ENCODE measurements around the gene CFAP58. TPM values are rescaled to one million over a fixed set of nuclear protein-coding genes. Genes with fewer than 3 reads are reported as not detected.

The CFAP58 gene
- total RNA-seq, 1 experiment from 2014 or later, result 0.31 TPM

GRCh38 chr10:104424719-104425118, 71.1 kb downstream of the CFAP58 start:
- H3K27ac ChIP-seq, result no peak overlapping the region
- H3K27me3 ChIP-seq (ENCODE audit: insufficient read depth, low read depth), result peaks cover 10% of the 10 kb centered on the region
- ChIA-PET CTCF (no interaction called here), POLR2A (ENCODE audit: unreplicated experiment) (interaction anchor here (0.6 kb wide), 1 partner anchor 21 kb away, joined by 4 read pairs; no protein-coding TSS in a partner anchor)
- BruUV-seq (replicated peaks), result no TSS peak
- no peaks in the 10 kb centered on the region for H3K36me3 ChIP-seq (ENCODE audit: low read depth)
- no peak for TF ChIP-seq EZH2 (IDR thresholded peaks at IDR 0.05; ENCODE audit: low read depth)
- TF ChIP-seq CTCF (conservative IDR thresholded peaks at IDR 0.05), result no peak
- H3K4me2 ChIP-seq, result no peak overlapping the region
- intact Hi-C loops (cut with micrococcal nuclease; ENCODE audit: unreplicated experiment), result no loop called here
- no peaks in the 10 kb centered on the region for H3K9me2 ChIP-seq (ENCODE audit: insufficient read depth)
- no peak overlapping the region for H3K4me3 ChIP-seq
- no peaks in the 10 kb centered on the region for H3K79me2 ChIP-seq (ENCODE audit: low read depth)
- no peak for DNase-seq
- no peaks in the 10 kb centered on the region for H3K9me3 ChIP-seq (ENCODE audit: insufficient read depth, low read depth)
- H3F3A ChIP-seq (ENCODE audit: insufficient read depth, low read depth), result no peaks in the 10 kb centered on the region
- no peaks in the 10 kb centered on the region for H3K4me1 ChIP-seq (replicated peaks; ENCODE audit: insufficient read depth)
- H4K20me1 ChIP-seq (ENCODE audit: insufficient read depth), result no peaks in the 10 kb centered on the region
- no peak overlapping the region for H2AFZ ChIP-seq

DNA sequence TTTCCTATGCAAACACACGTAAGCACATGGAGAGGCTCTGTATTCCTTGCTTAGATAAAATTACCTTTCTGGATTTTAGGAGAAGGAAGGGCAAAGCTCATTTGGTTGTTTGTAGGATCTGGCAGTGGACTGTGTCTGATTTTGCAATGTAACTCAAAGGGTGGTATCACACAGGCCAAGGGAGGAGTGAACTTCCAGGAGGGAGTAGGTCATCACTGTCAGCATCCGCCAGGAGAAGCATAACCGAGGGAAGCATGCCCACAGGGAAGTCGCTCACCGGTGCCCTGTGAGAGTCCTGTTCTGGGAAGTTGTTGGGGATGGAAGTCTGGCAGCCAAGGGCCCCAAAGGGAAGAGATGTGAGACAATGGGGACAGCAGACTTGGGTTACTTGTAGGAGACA, 74.4 kb downstream of the CFAP58 start:
- ChIA-PET CTCF (no interaction called here), POLR2A (ENCODE audit: unreplicated experiment) (no interaction called here)
- Histone ChIP-seq H3K79me2 (ENCODE audit: low read depth) (no peaks in the 10 kb centered on the region), H3K27me3 (ENCODE audit: insufficient read depth, low read depth) (peaks cover 10% of the 10 kb centered on the region), H3K9me3 (ENCODE audit: insufficient read depth, low read depth) (no peaks in the 10 kb centered on the region), H3K4me1 (replicated peaks; ENCODE audit: insufficient read depth) (no peaks in the 10 kb centered on the region), H3K4me2 (no peak overlapping the region), H4K20me1 (ENCODE audit: insufficient read depth) (no peaks in the 10 kb centered on the region), H2AFZ (no peak overlapping the region), H3K9me2 (ENCODE audit: insufficient read depth) (no peaks in the 10 kb centered on the region), H3K4me3 (no peak overlapping the region), H3K27ac (no peak overlapping the region), H3K36me3 (ENCODE audit: low read depth) (no peaks in the 10 kb centered on the region), H3F3A (ENCODE audit: insufficient read depth, low read depth) (no peaks in the 10 kb centered on the region)
- intact Hi-C loops (cut with micrococcal nuclease; ENCODE audit: unreplicated experiment), result no loop called here
- DNase-seq, result no peak
- no TSS peak for BruUV-seq (replicated peaks)
- TF ChIP-seq EZH2 (IDR thresholded peaks at IDR 0.05; ENCODE audit: low read depth), result no peak
- TF ChIP-seq CTCF (conservative IDR thresholded peaks at IDR 0.05), result no peak

DNA sequence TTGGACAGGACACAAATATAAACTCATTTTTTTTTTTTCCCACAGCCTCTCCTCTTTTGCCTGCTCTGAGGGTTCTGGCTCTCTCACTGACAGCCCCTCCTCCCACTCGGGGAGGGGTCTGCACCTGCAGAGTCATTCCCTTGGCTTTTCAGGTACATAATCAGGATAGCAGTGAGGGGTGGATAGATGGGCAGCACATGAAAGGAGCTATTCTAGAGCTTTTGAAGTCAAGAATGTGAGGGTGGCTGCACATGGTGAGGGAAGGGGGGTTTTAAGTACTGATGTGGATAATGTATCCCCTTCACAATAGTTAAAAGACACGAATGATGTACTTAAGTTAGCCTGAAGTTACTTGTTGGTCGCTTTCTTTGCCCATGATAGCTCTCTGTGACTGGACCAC, 76.2 kb downstream of the CFAP58 start:
- DNase-seq, result no peak
- Histone ChIP-seq H2AFZ (no peak overlapping the region), H3K9me2 (ENCODE audit: insufficient read depth) (no peaks in the 10 kb centered on the region), H3K27me3 (ENCODE audit: insufficient read depth, low read depth) (peaks cover 10% of the 10 kb centered on the region), H4K20me1 (ENCODE audit: insufficient read depth) (no peaks in the 10 kb centered on the region), H3K36me3 (ENCODE audit: low read depth) (no peaks in the 10 kb centered on the region), H3F3A (ENCODE audit: insufficient read depth, low read depth) (no peaks in the 10 kb centered on the region), H3K4me2 (no peak overlapping the region), H3K79me2 (ENCODE audit: low read depth) (no peaks in the 10 kb centered on the region), H3K27ac (no peak overlapping the region), H3K4me1 (replicated peaks; ENCODE audit: insufficient read depth) (no peaks in the 10 kb centered on the region), H3K9me3 (ENCODE audit: insufficient read depth, low read depth) (no peaks in the 10 kb centered on the region), H3K4me3 (no peak overlapping the region)
- POLR2A ChIA-PET (ENCODE audit: unreplicated experiment), result no interaction called here
- TF ChIP-seq CTCF (conservative IDR thresholded peaks at IDR 0.05), result no peak
- TF ChIP-seq EZH2 (IDR thresholded peaks at IDR 0.05; ENCODE audit: low read depth), result no peak
- no TSS peak for BruUV-seq (replicated peaks)
- intact Hi-C loops (cut with micrococcal nuclease; ENCODE audit: unreplicated experiment), result no loop called here
- CTCF ChIA-PET, result no interaction called here

All from PC-9 (cell line).